SK-N-SH (cell line): ENCODE data around the gene PTAFR.

Experiments
- CHD2 ChIP-seq: fragments of 150-350 bp; IDR thresholded peaks from 2 replicates; pipeline ENCODE4 v1.6.1; 2018; ENCODE audit warnings: low read length; ENCODE audit not compliant: partially characterized antibody
- CTCF ChIP-seq: fragments of 200-600 bp; sonication (generic); IDR thresholded peaks from 2 replicates; pipeline ENCODE4 v1.6.1; 2017; ENCODE audit warnings: antibody characterized with exemption, mild to moderate bottlenecking, moderate library complexity
- EZH2phosphoT487 ChIP-seq: fragments of 200-600 bp; sonication (generic); IDR thresholded peaks from 2 replicates; pipeline ENCODE4 v1.6.1; 2017; ENCODE audit warnings: low read depth, mixed run types, mild to moderate bottlenecking, antibody characterized with exemption, moderate library complexity, borderline replicate concordance
- TF ChIP-seq, protein P1 (sequence below): IDR thresholded peaks from 2 replicates; pipeline ENCODE4 v1.4.0; 2012; ENCODE audit warnings: low read depth, borderline replicate concordance
- TF ChIP-seq, protein P2 (sequence below): fragments of 150-350 bp; IDR thresholded peaks from 2 replicates; pipeline ENCODE4 v1.6.1; 2017; ENCODE audit warnings: antibody characterized with exemption, low read length, low read depth, borderline replicate concordance

GRCh38 chr1:28175955-28176485, 470 bp downstream of the PTAFR start:
- TF ChIP-seq EZH2phosphoT487 (no peak), CTCF (no peak), CHD2 (no peak)
- TF ChIP-seq, protein P1, sequence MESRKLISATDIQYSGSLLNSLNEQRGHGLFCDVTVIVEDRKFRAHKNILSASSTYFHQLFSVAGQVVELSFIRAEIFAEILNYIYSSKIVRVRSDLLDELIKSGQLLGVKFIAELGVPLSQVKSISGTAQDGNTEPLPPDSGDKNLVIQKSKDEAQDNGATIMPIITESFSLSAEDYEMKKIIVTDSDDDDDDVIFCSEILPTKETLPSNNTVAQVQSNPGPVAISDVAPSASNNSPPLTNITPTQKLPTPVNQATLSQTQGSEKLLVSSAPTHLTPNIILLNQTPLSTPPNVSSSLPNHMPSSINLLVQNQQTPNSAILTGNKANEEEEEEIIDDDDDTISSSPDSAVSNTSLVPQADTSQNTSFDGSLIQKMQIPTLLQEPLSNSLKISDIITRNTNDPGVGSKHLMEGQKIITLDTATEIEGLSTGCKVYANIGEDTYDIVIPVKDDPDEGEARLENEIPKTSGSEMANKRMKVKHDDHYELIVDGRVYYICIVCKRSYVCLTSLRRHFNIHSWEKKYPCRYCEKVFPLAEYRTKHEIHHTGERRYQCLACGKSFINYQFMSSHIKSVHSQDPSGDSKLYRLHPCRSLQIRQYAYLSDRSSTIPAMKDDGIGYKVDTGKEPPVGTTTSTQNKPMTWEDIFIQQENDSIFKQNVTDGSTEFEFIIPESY = no peak
- TF ChIP-seq, protein P2, sequence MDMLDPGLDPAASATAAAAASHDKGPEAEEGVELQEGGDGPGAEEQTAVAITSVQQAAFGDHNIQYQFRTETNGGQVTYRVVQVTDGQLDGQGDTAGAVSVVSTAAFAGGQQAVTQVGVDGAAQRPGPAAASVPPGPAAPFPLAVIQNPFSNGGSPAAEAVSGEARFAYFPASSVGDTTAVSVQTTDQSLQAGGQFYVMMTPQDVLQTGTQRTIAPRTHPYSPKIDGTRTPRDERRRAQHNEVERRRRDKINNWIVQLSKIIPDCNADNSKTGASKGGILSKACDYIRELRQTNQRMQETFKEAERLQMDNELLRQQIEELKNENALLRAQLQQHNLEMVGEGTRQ = no peak
